ENCODE data around the gene PMIS2.

- TF ChIP-seq POLR2A (IDR thresholded peaks at IDR 0.05), result no peak
- TF ChIP-seq POLR2AphosphoS5 (IDR thresholded peaks at IDR 0.05), result no peak
These were observed 27.3 kb upstream of the PMIS2 start for GRCh38 chr19:35558400-35559280.

Data from breast epithelium (tissue), 3 donors.